Inferior parietal cortex (tissue), 1 donor: Measurements from ENCODE around the gene ZDHHC14.
A peak's percentile ranks its signal among the peaks of the same experiment; 100 is the strongest.
"Not testable (repeated sequence)": the region's sequence is repeated elsewhere in the genome, so short reads cannot be mapped to it uniquely, and the experiment has no call there.

Source experiments
- DNase-seq: peaks from one replicate; pipeline ENCODE4 v3.0.0-alpha.2; 2016; ENCODE audit errors: extremely low spot score

The ZDHHC14 gene

GRCh38 chr6:157464653-157465535 is 83.9 kb downstream of the ZDHHC14 start:
- DNase-seq: no peak

- DNase-seq: no peak
These were observed 85.3 kb downstream of the ZDHHC14 start for GRCh38 chr6:157466342-157466648.

GRCh38 chr6:157467339-157467738 is 86.3 kb downstream of the ZDHHC14 start:
- DNase-seq: not testable (repeated sequence)

- DNase-seq: no peak
These were observed 87.1 kb downstream of the ZDHHC14 start for GRCh38 chr6:157468054-157468453.

GRCh38 chr6:157468574-157468973 is 87.6 kb downstream of the ZDHHC14 start:
- no peak for DNase-seq

- DNase-seq: no peak
These were observed 88.4 kb downstream of the ZDHHC14 start for GRCh38 chr6:157469378-157469777.

GRCh38 chr6:157471077-157471686 is 90.2 kb downstream of the ZDHHC14 start:
- DNase-seq: no peak

- DNase-seq: no peak
These were observed 91.1 kb downstream of the ZDHHC14 start for GRCh38 chr6:157471895-157472686.

GRCh38 chr6:157476797-157477196 is 95.8 kb downstream of the ZDHHC14 start:
- DNase-seq: no peak

GRCh38 chr6:157478926-157479325 is 97.9 kb downstream of the ZDHHC14 start:
- no peak for DNase-seq

- DNase-seq: no peak
These were observed 98.7 kb downstream of the ZDHHC14 start for GRCh38 chr6:157479464-157480303.

GRCh38 chr6:157481189-157481864 is 100.3 kb downstream of the ZDHHC14 start:
- DNase-seq: no peak

- DNase-seq: no peak
These were observed 100.9 kb downstream of the ZDHHC14 start for GRCh38 chr6:157481865-157482249.

GRCh38 chr6:157483770-157484169 is 102.8 kb downstream of the ZDHHC14 start:
- DNase-seq: no peak

GRCh38 chr6:157484181-157484580 is 103.2 kb downstream of the ZDHHC14 start:
- no peak for DNase-seq

GRCh38 chr6:157486572-157486971 is 105.6 kb downstream of the ZDHHC14 start:
- DNase-seq: no peak

GRCh38 chr6:157487110-157487773 is 106.3 kb downstream of the ZDHHC14 start:
- no peak for DNase-seq

GRCh38 chr6:157488058-157488457 is 107.1 kb downstream of the ZDHHC14 start:
- DNase-seq: no peak

GRCh38 chr6:157488716-157489118 is 107.7 kb downstream of the ZDHHC14 start:
- DNase-seq: peak; percentile 43

GRCh38 chr6:157490611-157491269 is 109.8 kb downstream of the ZDHHC14 start:
- DNase-seq: no peak
